Right forelimb (tissue), 1 donor: ENCODE measurements around the gene LUM.

Source experiments
- DNase-seq: peaks from one replicate; pipeline ENCODE4 v3.0.0-alpha.2; 2018

The LUM gene

GRCh38 chr12:91074154-91074709 lies 37.1 kb downstream of the LUM start:
- no peak for DNase-seq

- DNase-seq = no peak
These were observed 37.9 kb downstream of the LUM start for GRCh38 chr12:91073426-91073825.

GRCh38 chr12:91072931-91073330 lies 38.4 kb downstream of the LUM start:
- DNase-seq = no peak

- DNase-seq = no peak
These were observed 40.4 kb downstream of the LUM start for GRCh38 chr12:91070936-91071335.

GRCh38 chr12:91065396-91065795 lies 45.9 kb downstream of the LUM start:
- DNase-seq = no peak

- DNase-seq = no peak
These were observed 46.7 kb downstream of the LUM start for GRCh38 chr12:91064640-91065039.

- DNase-seq = no peak
These were observed 50.2 kb downstream of the LUM start for GRCh38 chr12:91061091-91061490.

GRCh38 chr12:91059211-91059610 lies 52.1 kb downstream of the LUM start:
- DNase-seq = no peak

GRCh38 chr12:91058786-91059185 lies 52.5 kb downstream of the LUM start:
- DNase-seq = no peak

- no peak for DNase-seq
These were observed 53.7 kb downstream of the LUM start, which contains the start of gene KERA for GRCh38 chr12:91057368-91058165. Gene KERA, minus strand, starts transcription at chr12:91058024. Its CDS starts 1,743 bp downstream, at chr12:91056281.

GRCh38 chr12:91056488-91056887 lies 54.8 kb downstream of the LUM start:
- no peak for DNase-seq

- no peak for DNase-seq
These were observed 55.3 kb downstream of the LUM start for GRCh38 chr12:91055976-91056375.

GRCh38 chr12:91053951-91054715 lies 57.2 kb downstream of the LUM start:
- peak; percentile 77 for DNase-seq
